Activated CD4-positive, alpha-beta T cell treated with anti-CD3 and anti-CD28 coated beads, Interleukin-2, amount 50 U/mL, for 24 hours (primary cell): ENCODE results near the gene JARID2.

Experiments used
- DNase-seq, 2 donors: peaks; one replicate each; pipeline ENCODE4 v3.0.0-alpha.2; 2020; ENCODE audit warnings: low read depth in 1 of 2, low spot score in 1 of 2

Gene JARID2

GRCh38 chr6:15515660-15516375 lies 269.9 kb downstream of the JARID2 start:
- no peak for DNase-seq

- no peak for DNase-seq
These were observed 270.5 kb downstream of the JARID2 start for GRCh38 chr6:15516378-15516777.

GRCh38 chr6:15516923-15517560 lies 271.2 kb downstream of the JARID2 start:
- no peak for DNase-seq

- DNase-seq = no peak
These were observed 271.7 kb downstream of the JARID2 start for GRCh38 chr6:15517600-15517999.

GRCh38 chr6:15518057-15518456 lies 272.2 kb downstream of the JARID2 start:
- no peak for DNase-seq

- no peak for DNase-seq
These were observed 273.0 kb downstream of the JARID2 start for GRCh38 chr6:15518878-15519277.

- DNase-seq = no peak
These were observed 273.8 kb downstream of the JARID2 start for GRCh38 chr6:15519681-15520080.

- no peak for DNase-seq
These were observed 274.8 kb downstream of the JARID2 start for GRCh38 chr6:15520626-15521203.

- no peak for DNase-seq
These were observed 275.7 kb downstream of the JARID2 start for GRCh38 chr6:15521582-15521981.

GRCh38 chr6:15522026-15522425 lies 276.2 kb downstream of the JARID2 start:
- no peak for DNase-seq

GRCh38 chr6:15522427-15522826 lies 276.6 kb downstream of the JARID2 start:
- DNase-seq = no peak

- no peak for DNase-seq
These were observed 277.1 kb downstream of the JARID2 start for GRCh38 chr6:15522856-15523529.

- DNase-seq = no peak
These were observed 278.1 kb downstream of the JARID2 start for GRCh38 chr6:15523679-15524630.

- DNase-seq = no peak
These were observed 279.1 kb downstream of the JARID2 start for GRCh38 chr6:15524861-15525401.

GRCh38 chr6:15526212-15526701 lies 280.4 kb downstream of the JARID2 start:
- DNase-seq = no peak

- no peak for DNase-seq
These were observed 282.2 kb downstream of the JARID2 start for GRCh38 chr6:15527838-15528617.

GRCh38 chr6:15528870-15529269 lies 283.0 kb downstream of the JARID2 start:
- DNase-seq = no peak

GRCh38 chr6:15530411-15530810 lies 284.5 kb downstream of the JARID2 start:
- DNase-seq = no peak

GRCh38 chr6:15531973-15532372 lies 286.1 kb downstream of the JARID2 start:
- no peak for DNase-seq
